Measurements from ENCODE around the gene TNFAIP2. TPM values are rescaled to one million over a fixed set of nuclear protein-coding genes. Genes with fewer than 3 reads are reported as not detected.

Gene TNFAIP2
- total RNA-seq, 3 donors from 2014 or later = 22.0 to 67.4 (median 40.2) TPM

- Histone ChIP-seq H3K36me3 (ENCODE audit: low read depth) (no peaks in the 10 kb centered on the region), H3K4me3 (no peak overlapping the region), H3K4me1 (ENCODE audit: low read depth) (no peaks in the 10 kb centered on the region), H3K9me3 (no peaks in the 10 kb centered on the region)
- ATAC-seq = no peak
- intact Hi-C loops (cut with DNase I, micrococcal nuclease) = no loop called here
- no peak for TF ChIP-seq CTCF (IDR thresholded peaks at IDR 0.05)
- DNase-seq = no peak
Measured at GRCh38 chr14:103137689-103138300, 14.5 kb downstream of the TNFAIP2 start.

GRCh38 chr14:103138301-103139131, 15.3 kb downstream of the TNFAIP2 start:
- peak; percentile 20 for ATAC-seq
- no peak for TF ChIP-seq CTCF (IDR thresholded peaks at IDR 0.05)
- H3K4me3 ChIP-seq = no peak overlapping the region

DNA sequence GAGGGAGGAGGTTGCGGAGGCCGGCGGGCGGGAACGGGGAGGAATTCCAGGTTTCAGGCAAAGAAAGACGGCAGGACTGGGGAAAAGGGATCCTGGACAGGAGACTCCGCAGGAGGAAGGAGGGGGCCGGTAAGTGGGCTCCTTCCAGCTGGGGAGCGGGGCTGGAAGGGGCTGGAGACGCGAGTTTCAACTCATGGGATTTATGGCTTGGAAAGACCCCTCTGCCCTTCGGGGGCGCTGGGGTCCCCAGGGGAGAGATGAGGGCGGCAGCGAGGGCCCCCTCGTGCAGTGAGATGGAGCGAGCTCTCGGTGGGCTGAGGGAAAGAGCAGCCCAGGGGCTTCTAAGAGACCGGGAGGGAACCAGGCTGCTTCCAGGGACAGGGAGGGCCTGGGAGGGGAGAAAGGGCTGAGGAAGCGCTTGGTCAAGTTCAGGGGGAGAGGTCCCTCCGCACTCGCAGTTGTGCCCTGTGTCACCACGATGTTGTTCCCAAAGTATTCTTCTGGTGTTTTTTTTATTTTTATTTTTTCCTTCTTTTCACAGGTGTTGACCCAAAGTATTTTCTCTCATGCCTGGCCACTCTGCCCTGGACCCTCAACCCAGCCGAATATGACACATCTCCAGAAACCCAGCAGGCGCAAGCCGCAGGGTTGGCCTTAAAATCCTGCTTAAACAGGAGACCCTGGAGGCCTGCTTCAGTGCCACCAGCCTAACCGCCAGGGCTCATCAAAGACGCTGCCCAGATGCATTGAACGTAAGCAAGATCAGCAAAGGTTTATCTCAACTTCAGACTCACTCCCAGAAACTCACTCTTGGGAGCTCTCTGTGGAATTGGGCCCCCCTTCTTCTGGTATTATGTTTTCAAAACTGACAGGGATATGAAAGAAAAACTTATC, 16.1 kb downstream of the TNFAIP2 start:
- intact Hi-C loops (cut with DNase I, micrococcal nuclease) = no loop called here
- Histone ChIP-seq H3K36me3 (ENCODE audit: low read depth) (no peaks in the 10 kb centered on the region), H3K4me1 (ENCODE audit: low read depth) (no peaks in the 10 kb centered on the region), H3K9me3 (no peaks in the 10 kb centered on the region), H3K4me3 (no peak overlapping the region)
- DNase-seq = no peak
- no peak for ATAC-seq
- TF ChIP-seq CTCF (IDR thresholded peaks at IDR 0.05) = no peak

More at GRCh38 chr14:103138301-103139131, 15.3 kb downstream of the TNFAIP2 start:
- no peaks in the 10 kb centered on the region for H3K36me3 ChIP-seq (ENCODE audit: low read depth)
- intact Hi-C loops (cut with DNase I, micrococcal nuclease) = no loop called here
- H3K9me3 ChIP-seq = no peaks in the 10 kb centered on the region
- no peaks in the 10 kb centered on the region for H3K4me1 ChIP-seq (ENCODE audit: low read depth)
- peak in 1 of 3 donors; percentile 51 for DNase-seq

DNA sequence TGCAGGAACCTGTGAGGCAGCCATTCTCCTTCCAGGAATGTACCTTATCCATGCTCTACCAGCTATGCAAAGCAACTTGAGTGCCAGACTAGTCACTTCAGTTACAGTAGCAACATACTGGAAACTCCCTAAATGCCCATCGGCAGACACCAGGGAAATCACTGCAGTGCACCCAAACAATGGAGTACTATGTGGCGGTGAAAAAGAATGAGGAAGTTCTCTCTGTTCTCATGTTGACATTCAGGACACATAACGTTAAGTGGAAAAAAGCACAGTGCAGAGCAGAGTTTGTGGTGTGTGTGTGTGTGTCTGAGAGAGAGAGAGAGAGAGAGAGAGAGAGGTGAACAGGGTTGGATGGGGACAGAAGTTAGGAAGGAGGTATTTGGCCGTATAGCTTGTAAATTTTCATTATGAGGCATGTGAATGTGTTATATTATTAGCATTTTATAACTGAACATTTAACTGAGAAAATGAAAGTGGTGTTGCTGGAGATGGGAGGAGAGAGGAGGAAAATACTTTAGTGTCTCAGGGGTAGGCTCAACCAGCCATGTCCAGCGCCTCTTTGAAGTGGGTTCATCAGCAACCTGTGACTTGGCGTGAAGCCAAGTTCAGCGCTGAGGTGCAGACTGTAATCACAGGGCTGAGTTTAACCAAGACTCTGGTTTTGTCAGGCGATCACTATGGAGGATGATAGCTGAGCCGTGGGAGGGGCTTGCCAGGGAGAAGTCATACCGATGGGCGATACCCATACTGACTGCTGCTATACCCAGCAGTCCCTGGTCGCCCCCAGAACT, 17.3 kb downstream of the TNFAIP2 start:
- H3K4me1 ChIP-seq (ENCODE audit: low read depth) = no peaks in the 10 kb centered on the region
- H3K9me3 ChIP-seq = no peaks in the 10 kb centered on the region
- intact Hi-C loops (cut with DNase I, micrococcal nuclease) = no loop called here
- no peaks in the 10 kb centered on the region for H3K36me3 ChIP-seq (ENCODE audit: low read depth)
- no peak for TF ChIP-seq CTCF (IDR thresholded peaks at IDR 0.05)
- ATAC-seq (peak; percentile 28), DNase-seq (no peak)
- H3K4me3 ChIP-seq = no peak overlapping the region

Data from mucosa of descending colon (tissue), 3 donors.